Colonic mucosa (tissue), 4 donors: ENCODE results near the gene F7. TPM values are rescaled to one million over a fixed set of nuclear protein-coding genes. Genes with fewer than 3 reads are reported as not detected.
A peak's percentile ranks its signal among the peaks of the same experiment; 100 is the strongest.

ENCODE experiments used
- DNase-seq: peaks from one replicate; pipeline ENCODE4 v3.0.0-alpha.2; 2020
- H3K27ac ChIP-seq: fragments of 200-600 bp; one replicate; pipeline ENCODE4 v1.8.0; 2021
- H3K27me3 ChIP-seq: fragments of 200-600 bp; one replicate; pipeline ENCODE4 v1.8.0; 2021
- H3K36me3 ChIP-seq: fragments of 200-600 bp; one replicate; pipeline ENCODE4 v1.8.0; 2021
- H3K4me1 ChIP-seq: fragments of 200-600 bp; one replicate; pipeline ENCODE4 v1.8.0; 2021; ENCODE audit warnings: mild to moderate bottlenecking
- H3K4me3 ChIP-seq: fragments of 200-600 bp; one replicate; pipeline ENCODE4 v1.8.0; 2021
- H3K9ac ChIP-seq, 2 donors: one replicate each; pipeline ENCODE4 v1.7.0; 2013; ENCODE audit warnings: control low read depth in 2 of 2, low read depth in 2 of 2, low read length in 2 of 2
- H3K9me3 ChIP-seq: fragments of 200-600 bp; one replicate; pipeline ENCODE4 v1.8.0; 2021
- CTCF ChIP-seq: fragments of 200-600 bp; IDR thresholded peaks from one replicate; pipeline ENCODE4 v1.8.0; 2022; ENCODE audit warnings: antibody characterized with exemption, mild to moderate bottlenecking
- intact Hi-C: fragments of 100-400 bp; cut with DNase I; formaldehyde crosslinking; loops from one replicate; pipeline ENCODE4 v1.14.1; 2022
- total RNA-seq, 2 donors: library from RNA; stranded (reverse); fragmentation: NEBNext Ultra II Directional in 1 of 2; extraction: Animal tissue kit (Norgen Biotek cat#: 25700) in 1 of 2; gene quantifications; one replicate each; pipeline ENCODE4 v1.2.1, GENCODE V29; 2021
- donor health status: healthy.
- donor health status: DM: no; HTN: no; CAD: no.
- donor health status: DM: no; HTN: no; CAD: no.

The F7 gene
- total RNA-seq, 2 donors from 2014 or later = 0.11 to 0.12 TPM

- no peaks in the 10 kb centered on the region for H3K36me3 ChIP-seq
- no peaks in the 10 kb centered on the region for H3K9me3 ChIP-seq
- intact Hi-C loops = no loop called here
- no peak overlapping the region for H3K9ac ChIP-seq
- no peak for TF ChIP-seq CTCF
- no peaks in the 10 kb centered on the region for H3K4me1 ChIP-seq
- no peak for DNase-seq
- H3K27ac ChIP-seq = no peak overlapping the region
- H3K4me3 ChIP-seq = no peak overlapping the region
- H3K27me3 ChIP-seq = no peaks in the 10 kb centered on the region
Measured at GRCh38 chr13:113121183-113121927, 15.8 kb downstream of the F7 start.

GRCh38 chr13:113121928-113122471 lies 16.4 kb downstream of the F7 start:
- no peaks in the 10 kb centered on the region for H3K4me1 ChIP-seq
- no peak overlapping the region for H3K4me3 ChIP-seq
- intact Hi-C loops = no loop called here
- no peak overlapping the region for H3K9ac ChIP-seq
- H3K9me3 ChIP-seq = no peaks in the 10 kb centered on the region
- no peak for DNase-seq
- TF ChIP-seq CTCF = no peak
- H3K27ac ChIP-seq = no peak overlapping the region
- no peaks in the 10 kb centered on the region for H3K36me3 ChIP-seq
- H3K27me3 ChIP-seq = no peaks in the 10 kb centered on the region

GRCh38 chr13:113122550-113123225 lies 17.1 kb downstream of the F7 start, which contains the start of gene F10:
F10 (plus strand) TSS chr13:113122799; CDS start chr13:113122856, 57 bp downstream.
- Histone ChIP-seq H3K4me1 (no peaks in the 10 kb centered on the region), H3K9me3 (no peaks in the 10 kb centered on the region), H3K9ac (peak within 1 kb of the TSS in 1 of 2 donors; percentile 45), H3K36me3 (no peaks in the 10 kb centered on the region), H3K27me3 (no peaks in the 10 kb centered on the region), H3K27ac (no peak within 1 kb of the TSS), H3K4me3 (no peak within 1 kb of the TSS)
- DNase-seq = peak; percentile 81
- intact Hi-C loops = no loop called here
- TF ChIP-seq CTCF = no peak

- Histone ChIP-seq H3K9ac (no peak overlapping the region), H3K27me3 (no peaks in the 10 kb centered on the region), H3K4me1 (no peaks in the 10 kb centered on the region), H3K9me3 (no peaks in the 10 kb centered on the region), H3K27ac (no peak overlapping the region), H3K36me3 (no peaks in the 10 kb centered on the region), H3K4me3 (no peak overlapping the region)
- TF ChIP-seq CTCF = no peak
- intact Hi-C loops = no loop called here
- DNase-seq = no peak
Measured at GRCh38 chr13:113123226-113124201, 17.9 kb downstream of the F7 start.
